ENCODE results near the gene RUNX1.

Gene RUNX1

DNA sequence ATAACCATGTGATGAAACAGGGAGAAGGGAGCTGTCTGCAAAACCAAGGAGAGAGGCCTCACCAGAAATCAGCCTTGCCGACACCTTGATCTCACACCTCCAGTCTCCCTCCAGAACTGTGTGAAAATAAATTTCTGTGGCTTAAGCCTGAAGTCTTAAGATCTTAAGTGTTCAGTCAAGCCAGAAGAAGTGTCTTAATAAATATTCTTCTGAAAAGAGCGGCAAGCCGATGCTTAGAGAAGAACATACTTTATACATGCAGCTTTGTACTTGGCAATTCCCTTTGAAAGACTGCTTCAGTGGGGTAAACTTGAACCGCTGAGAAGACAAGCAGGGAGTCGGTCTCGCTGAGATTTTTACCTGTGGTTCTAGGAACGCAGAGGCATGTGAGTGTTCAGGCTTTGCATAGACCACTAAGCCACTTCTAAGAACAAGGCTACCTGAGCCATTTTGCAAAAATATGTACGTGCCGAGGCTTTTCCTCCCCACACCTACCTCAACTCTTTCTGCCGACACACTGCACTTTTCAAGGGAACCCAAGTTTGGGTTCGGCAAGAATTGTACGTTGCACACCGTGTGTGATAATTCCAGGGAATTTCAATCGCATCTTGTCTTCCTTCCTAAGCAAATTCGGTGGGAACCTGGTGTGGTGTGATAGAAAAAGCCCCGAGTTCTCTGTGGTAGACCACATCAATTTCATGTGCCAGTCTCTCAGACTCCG is 3.4 kb downstream of the RUNX1 start:
- H3K4me3 ChIP-seq (ENCODE audit: low read depth, low read length) = no peak overlapping the region
- TF ChIP-seq, protein P1, sequence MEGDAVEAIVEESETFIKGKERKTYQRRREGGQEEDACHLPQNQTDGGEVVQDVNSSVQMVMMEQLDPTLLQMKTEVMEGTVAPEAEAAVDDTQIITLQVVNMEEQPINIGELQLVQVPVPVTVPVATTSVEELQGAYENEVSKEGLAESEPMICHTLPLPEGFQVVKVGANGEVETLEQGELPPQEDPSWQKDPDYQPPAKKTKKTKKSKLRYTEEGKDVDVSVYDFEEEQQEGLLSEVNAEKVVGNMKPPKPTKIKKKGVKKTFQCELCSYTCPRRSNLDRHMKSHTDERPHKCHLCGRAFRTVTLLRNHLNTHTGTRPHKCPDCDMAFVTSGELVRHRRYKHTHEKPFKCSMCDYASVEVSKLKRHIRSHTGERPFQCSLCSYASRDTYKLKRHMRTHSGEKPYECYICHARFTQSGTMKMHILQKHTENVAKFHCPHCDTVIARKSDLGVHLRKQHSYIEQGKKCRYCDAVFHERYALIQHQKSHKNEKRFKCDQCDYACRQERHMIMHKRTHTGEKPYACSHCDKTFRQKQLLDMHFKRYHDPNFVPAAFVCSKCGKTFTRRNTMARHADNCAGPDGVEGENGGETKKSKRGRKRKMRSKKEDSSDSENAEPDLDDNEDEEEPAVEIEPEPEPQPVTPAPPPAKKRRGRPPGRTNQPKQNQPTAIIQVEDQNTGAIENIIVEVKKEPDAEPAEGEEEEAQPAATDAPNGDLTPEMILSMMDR (IDR thresholded peaks at IDR 0.05; ENCODE audit: low read depth, low read length, missing control alignments) = no peak
- no peak for DNase-seq (ENCODE audit: low read depth)

DNA sequence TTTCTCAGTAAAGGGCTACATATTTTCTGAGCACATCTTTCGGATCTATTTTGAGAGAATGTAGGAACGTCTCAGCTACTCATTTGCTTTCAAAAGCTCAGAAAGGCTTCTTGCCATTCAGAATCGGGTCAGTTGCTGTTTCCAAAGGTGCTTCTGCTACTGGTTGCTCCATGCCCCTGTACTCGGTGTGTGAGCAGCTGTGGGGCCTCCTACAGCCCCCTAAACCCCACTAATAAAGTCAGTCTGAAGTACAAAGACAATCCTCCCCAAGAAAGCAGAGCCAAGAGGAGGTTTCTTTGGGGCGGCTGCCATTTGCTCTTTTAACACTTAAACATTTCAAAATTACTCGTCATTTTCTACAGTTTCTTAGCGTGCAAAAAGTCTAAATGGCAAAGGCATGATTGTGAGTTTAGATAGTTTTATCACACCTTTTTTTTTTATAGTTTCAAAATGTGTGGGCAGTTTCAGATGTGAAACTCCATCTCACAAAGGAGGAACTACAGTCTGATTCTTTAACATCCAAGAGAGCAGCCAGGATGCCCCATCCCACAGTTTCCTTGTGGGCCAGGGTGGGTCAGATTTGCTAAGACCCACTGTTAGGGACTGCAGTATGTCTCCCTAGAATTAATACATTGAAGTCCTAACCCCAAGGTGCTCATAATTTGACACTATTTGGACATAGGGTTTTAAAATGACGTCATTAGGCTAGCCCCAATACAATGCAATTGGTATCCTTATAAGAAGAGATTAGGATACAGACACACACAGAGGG is 4.1 kb downstream of the RUNX1 start:
- no peak for DNase-seq (ENCODE audit: low read depth)
- H3K4me3 ChIP-seq (ENCODE audit: low read depth, low read length) = no peak overlapping the region
- TF ChIP-seq, protein P1 (IDR thresholded peaks at IDR 0.05; ENCODE audit: low read depth, low read length, missing control alignments) = no peak

DNA sequence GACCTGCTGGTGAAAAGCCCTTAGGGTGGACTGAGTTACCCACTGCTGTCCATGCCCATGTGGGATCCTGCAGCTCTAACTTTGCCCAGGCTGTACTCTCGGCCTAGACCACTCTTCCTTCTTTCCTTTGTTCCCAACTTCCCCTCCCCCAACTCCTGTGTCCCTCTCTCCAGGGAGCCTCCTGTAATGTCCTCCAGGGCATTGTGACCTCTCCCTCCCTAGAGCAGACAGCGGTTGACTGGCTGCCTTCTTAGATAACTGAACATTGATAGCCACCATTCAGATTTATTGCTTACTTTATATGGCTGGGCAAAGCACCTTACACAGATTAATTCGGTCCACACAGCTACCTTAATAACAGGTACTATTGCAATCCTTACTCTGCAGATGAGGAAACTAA is 5.0 kb downstream of the RUNX1 start:
- DNase-seq (ENCODE audit: low read depth) = no peak
- TF ChIP-seq, protein P1 (IDR thresholded peaks at IDR 0.05; ENCODE audit: low read depth, low read length, missing control alignments) = no peak
- H3K4me3 ChIP-seq (ENCODE audit: low read depth, low read length) = no peak overlapping the region

DNA sequence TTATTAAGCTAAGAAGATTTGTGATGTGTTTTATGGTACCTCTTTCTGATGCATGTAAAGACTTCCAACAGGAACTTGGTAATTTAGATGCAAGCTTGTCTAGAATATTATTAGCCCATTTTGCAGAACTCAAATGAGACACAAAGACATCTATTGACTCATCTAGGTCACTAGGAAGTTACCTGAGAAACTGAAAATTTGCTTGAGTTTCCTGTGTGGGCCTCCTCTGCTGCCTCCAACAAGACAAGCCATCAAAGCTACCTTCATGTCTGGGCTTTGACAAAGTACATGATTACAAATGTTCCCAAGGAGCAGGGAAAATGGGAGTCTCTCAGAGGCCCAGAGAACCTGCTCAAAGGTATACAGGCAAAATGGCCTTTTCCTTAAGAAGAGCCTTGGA is 5.6 kb downstream of the RUNX1 start:
- no peak overlapping the region for H3K4me3 ChIP-seq (ENCODE audit: low read depth, low read length)
- no peak for DNase-seq (ENCODE audit: low read depth)

DNA sequence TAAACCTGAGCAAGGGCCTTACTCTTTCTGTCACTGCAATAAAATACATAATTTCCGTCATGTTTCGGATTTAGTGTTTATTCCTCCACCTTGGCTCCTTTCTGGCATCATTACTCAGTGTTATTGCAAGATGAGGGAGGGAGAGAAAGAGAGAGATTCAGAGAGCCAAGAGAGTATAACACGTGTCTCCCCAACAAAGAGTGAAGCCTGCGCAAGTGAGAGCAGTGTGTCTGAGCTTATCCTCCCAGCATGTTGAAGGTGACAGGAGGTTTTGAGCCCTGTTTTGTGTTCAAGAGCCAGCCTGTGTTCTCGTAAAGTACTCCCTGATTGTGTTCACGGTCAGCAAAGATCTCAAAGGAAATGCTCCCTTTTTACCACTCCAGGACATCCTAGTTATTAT is 6.3 kb downstream of the RUNX1 start:
- TF ChIP-seq, protein P1 (IDR thresholded peaks at IDR 0.05; ENCODE audit: low read depth, low read length, missing control alignments) = no peak
- no peak overlapping the region for H3K4me3 ChIP-seq (ENCODE audit: low read depth, low read length)
- DNase-seq (ENCODE audit: low read depth) = no peak

More for the DNA sequence above, 5.6 kb downstream of the RUNX1 start:
- TF ChIP-seq, protein P1 (IDR thresholded peaks at IDR 0.05; ENCODE audit: low read depth, low read length, missing control alignments) = no peak

DNA sequence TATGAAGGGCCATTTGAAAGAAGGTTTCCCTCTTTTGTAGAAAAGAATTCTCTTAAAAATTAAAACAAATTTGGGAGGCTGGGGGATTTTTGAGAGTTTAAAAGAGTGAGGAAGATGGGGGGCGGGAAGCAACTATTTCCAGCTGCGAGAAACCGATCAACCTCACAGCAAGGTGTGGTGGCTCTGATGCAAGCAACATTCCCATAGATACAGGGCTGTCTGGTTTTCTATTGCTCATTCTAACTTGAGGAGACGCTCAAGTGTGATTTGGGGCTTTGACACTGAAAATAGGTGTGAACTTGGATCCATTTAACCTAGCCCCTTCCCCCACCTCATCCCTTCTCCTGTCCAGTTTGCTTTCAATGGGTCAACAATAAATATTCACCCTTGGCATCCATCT is 7.2 kb downstream of the RUNX1 start:
- DNase-seq (ENCODE audit: low read depth) = no peak
- H3K4me3 ChIP-seq (ENCODE audit: low read depth, low read length) = no peak overlapping the region
- TF ChIP-seq, protein P1 (IDR thresholded peaks at IDR 0.05; ENCODE audit: low read depth, low read length, missing control alignments) = no peak

Measured in GM12864 (cell line).